ENCODE results near the gene SH3D19. TPM values are rescaled to one million over a fixed set of nuclear protein-coding genes. Genes with fewer than 3 reads are reported as not detected.

The SH3D19 gene
- total RNA-seq, 1 experiment from 2014 or later: 29.7 TPM

- H2AK5ac ChIP-seq (ENCODE audit: insufficient read length, low read length): no peak overlapping the region
- H3K4me2 ChIP-seq (ENCODE audit: insufficient read depth, insufficient read length, low read length): no peak overlapping the region
- no peak overlapping the region for H3K14ac ChIP-seq (ENCODE audit: insufficient read depth, low read length)
- no peaks in the 10 kb centered on the region for H3K27me3 ChIP-seq (ENCODE audit: insufficient read depth, low read length)
- no peak overlapping the region for H2BK5ac ChIP-seq (ENCODE audit: insufficient read length, low read length)
- no CpG with 5 or more reads among the region's 3 CpGs for WGBS (ENCODE audit: extremely low coverage, insufficient read length, low lambda C conversion rate)
- H2BK120ac ChIP-seq (ENCODE audit: low read depth, low read length, poor library complexity, severe bottlenecking): no peak overlapping the region
- no peaks in the 10 kb centered on the region for H3K79me1 ChIP-seq (ENCODE audit: insufficient read depth, low read depth, low read length, poor library complexity, severe bottlenecking)
- H2AFZ ChIP-seq (ENCODE audit: low read length): no peak overlapping the region
- H2BK20ac ChIP-seq (ENCODE audit: low read depth, low read length, poor library complexity, severe bottlenecking): no peak overlapping the region
- H3K27ac ChIP-seq (ENCODE audit: insufficient read length, low read depth, low read length): no peak overlapping the region
- no peaks in the 10 kb centered on the region for H3K9me3 ChIP-seq (ENCODE audit: control insufficient read depth, low read depth, low read length)
- Mint-ChIP-seq H3K4me1 (peaks cover 5 to 8% of the 10 kb centered on the region in 2 experiments; a peak in 3 of 4 replicates), H3K27ac (peak overlapping the region in 1 of 3 experiments; percentile 25; a peak in 1 of 7 replicates), H3K9me3 (no peaks in the 10 kb centered on the region), H3K36me3 (ENCODE audit: insufficient read depth in 1 of 3, low read depth in 3 of 3) (no peaks in the 10 kb centered on the region), H3K4me3 (no peak overlapping the region), H3K27me3 (ENCODE audit: low read depth) (no peaks in the 10 kb centered on the region)
- no peak for TF ChIP-seq CTCF (conservative IDR thresholded peaks at IDR 0.05)
- H3K23me2 ChIP-seq (ENCODE audit: insufficient read length, low read depth, low read length, poor library complexity, severe bottlenecking): no peaks in the 10 kb centered on the region
- H4K20me1 ChIP-seq (ENCODE audit: control insufficient read depth, insufficient read depth, insufficient read length): no peaks in the 10 kb centered on the region
- H3K4ac ChIP-seq (ENCODE audit: low read depth, low read length): no peak overlapping the region
- H3K4me1 ChIP-seq (ENCODE audit: insufficient read depth, low read length): peaks cover 2% of the 10 kb centered on the region
- no peak overlapping the region for H3K18ac ChIP-seq (ENCODE audit: insufficient read length, low read depth, low read length)
- H3T11ph ChIP-seq (ENCODE audit: low read length): no peak overlapping the region
- H2BK15ac ChIP-seq (ENCODE audit: low read depth, low read length): no peak overlapping the region
- H4K91ac ChIP-seq (ENCODE audit: insufficient read length, low read depth, low read length): no peak overlapping the region
- DNase-seq: no peak
- no peak overlapping the region for H2BK12ac ChIP-seq (ENCODE audit: insufficient read length, low read depth, low read length)
- H3K56ac ChIP-seq (ENCODE audit: insufficient read length, low read depth, low read length): no peak overlapping the region
- H3K79me2 ChIP-seq (ENCODE audit: insufficient read depth, low read length): 0 out of 2 replicates have a peak, but pooled peaks cover 2% of the 10 kb centered on the region
- no peak overlapping the region for H4K5ac ChIP-seq (ENCODE audit: insufficient read length, low read depth, low read length)
- no peak overlapping the region for H4K8ac ChIP-seq (replicated peaks; ENCODE audit: insufficient read length, low read depth, low read length)
- no peak overlapping the region for H3K9ac ChIP-seq (ENCODE audit: extremely low read depth, insufficient read length, low read length)
- no peak overlapping the region for H3K23ac ChIP-seq (ENCODE audit: insufficient read length, low read depth, low read length)
These were observed 119.0 kb downstream of the SH3D19 start for GRCh38 chr4:151206241-151207005.

All from H9 (cell line).